ENCODE results near the gene JCHAIN.

JCHAIN gene

DNA sequence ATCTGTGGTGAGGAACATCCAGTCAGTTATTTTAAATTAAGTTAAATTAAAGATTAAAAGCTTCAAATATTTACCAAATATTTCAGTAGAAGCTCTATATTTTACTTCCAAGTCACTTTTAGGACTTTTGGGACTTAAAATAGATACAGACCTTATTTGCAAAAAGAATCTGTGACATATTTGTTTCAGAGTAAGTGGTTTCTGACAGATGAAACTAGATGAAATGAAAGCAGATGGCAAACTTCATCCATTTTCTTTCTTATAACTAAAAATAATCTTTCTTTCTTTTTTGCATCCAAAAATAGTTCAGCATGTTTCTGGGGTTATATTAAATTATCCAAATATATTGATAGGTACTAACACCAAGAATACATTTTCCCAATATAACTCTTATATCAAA, 15.4 kb upstream of the JCHAIN start:
- TF ChIP-seq, protein P1, sequence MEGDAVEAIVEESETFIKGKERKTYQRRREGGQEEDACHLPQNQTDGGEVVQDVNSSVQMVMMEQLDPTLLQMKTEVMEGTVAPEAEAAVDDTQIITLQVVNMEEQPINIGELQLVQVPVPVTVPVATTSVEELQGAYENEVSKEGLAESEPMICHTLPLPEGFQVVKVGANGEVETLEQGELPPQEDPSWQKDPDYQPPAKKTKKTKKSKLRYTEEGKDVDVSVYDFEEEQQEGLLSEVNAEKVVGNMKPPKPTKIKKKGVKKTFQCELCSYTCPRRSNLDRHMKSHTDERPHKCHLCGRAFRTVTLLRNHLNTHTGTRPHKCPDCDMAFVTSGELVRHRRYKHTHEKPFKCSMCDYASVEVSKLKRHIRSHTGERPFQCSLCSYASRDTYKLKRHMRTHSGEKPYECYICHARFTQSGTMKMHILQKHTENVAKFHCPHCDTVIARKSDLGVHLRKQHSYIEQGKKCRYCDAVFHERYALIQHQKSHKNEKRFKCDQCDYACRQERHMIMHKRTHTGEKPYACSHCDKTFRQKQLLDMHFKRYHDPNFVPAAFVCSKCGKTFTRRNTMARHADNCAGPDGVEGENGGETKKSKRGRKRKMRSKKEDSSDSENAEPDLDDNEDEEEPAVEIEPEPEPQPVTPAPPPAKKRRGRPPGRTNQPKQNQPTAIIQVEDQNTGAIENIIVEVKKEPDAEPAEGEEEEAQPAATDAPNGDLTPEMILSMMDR (IDR thresholded peaks at IDR 0.05; ENCODE audit: poor library complexity, severe bottlenecking): no peak
- H3K9me3 ChIP-seq (ENCODE audit: severe bottlenecking): no peaks in the 10 kb centered on the region
- H3K36me3 ChIP-seq (ENCODE audit: low read depth): no peaks in the 10 kb centered on the region
- H3K27ac ChIP-seq (ENCODE audit: poor library complexity, severe bottlenecking): no peak overlapping the region
- no peak overlapping the region for H3K4me3 ChIP-seq (ENCODE audit: severe bottlenecking)
- peaks cover 4% of the 10 kb centered on the region for H3K4me1 ChIP-seq (ENCODE audit: insufficient read depth, poor library complexity, severe bottlenecking)
- no peak for DNase-seq (ENCODE audit: low spot score)
- no peaks in the 10 kb centered on the region for H3K27me3 ChIP-seq (ENCODE audit: insufficient read depth, poor library complexity, severe bottlenecking)
- no peak for ATAC-seq (ENCODE audit: low read depth)

DNA sequence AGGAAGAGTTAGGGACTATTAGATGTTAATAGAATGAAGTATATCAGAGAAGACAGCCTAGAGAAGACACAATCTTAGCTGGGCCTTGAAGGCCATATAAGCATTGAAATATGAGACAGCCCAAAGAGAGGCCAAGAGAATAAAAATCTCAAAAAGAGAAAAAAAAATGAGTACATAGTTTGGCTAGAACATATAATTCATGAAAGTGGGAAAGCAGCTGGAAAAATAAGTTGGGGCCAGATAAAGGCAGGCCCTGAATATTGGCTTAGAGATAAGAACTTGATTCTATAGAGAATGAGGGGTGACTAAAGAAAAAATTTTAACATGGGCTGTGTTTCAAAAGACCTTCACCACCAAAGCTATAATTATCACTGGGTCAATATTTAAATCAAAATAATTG, 14.6 kb upstream of the JCHAIN start:
- ATAC-seq (ENCODE audit: low read depth): no peak
- H3K4me1 ChIP-seq (ENCODE audit: insufficient read depth, poor library complexity, severe bottlenecking): peaks cover 4% of the 10 kb centered on the region
- DNase-seq (ENCODE audit: low spot score): no peak
- no peaks in the 10 kb centered on the region for H3K27me3 ChIP-seq (ENCODE audit: insufficient read depth, poor library complexity, severe bottlenecking)
- TF ChIP-seq, protein P1 (IDR thresholded peaks at IDR 0.05; ENCODE audit: poor library complexity, severe bottlenecking): no peak
- no peaks in the 10 kb centered on the region for H3K36me3 ChIP-seq (ENCODE audit: low read depth)
- no peaks in the 10 kb centered on the region for H3K9me3 ChIP-seq (ENCODE audit: severe bottlenecking)
- H3K27ac ChIP-seq (ENCODE audit: poor library complexity, severe bottlenecking): no peak overlapping the region
- H3K4me3 ChIP-seq (ENCODE audit: severe bottlenecking): no peak overlapping the region

DNA sequence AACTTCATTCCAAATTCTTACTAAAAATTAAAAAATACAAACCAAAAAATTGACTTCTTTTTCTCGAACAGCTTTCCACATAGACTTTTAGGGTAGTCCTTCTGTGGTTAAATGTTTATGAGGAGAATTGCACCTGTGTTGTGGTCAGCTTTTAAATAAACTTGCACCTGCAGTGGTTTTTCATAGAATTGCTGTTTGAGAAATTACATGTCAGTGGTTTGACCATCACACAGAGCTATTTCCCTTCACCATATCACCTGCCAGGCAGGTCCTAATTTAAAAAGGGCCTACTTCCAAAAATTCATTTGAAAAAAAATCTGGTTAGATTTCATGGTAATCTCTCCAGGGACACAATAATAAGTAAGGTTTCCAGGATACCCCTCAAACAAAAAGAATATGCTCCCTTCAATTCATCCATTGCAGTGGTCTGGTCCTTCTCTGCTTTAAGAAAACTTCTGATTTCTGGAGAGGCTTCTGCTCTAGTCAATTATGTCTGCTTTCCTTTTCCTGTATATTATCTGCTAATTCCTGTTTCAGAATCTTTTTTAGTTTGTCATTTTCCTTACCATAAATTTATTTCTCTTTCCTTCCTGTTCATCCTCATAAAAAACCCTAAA, 12.2 kb upstream of the JCHAIN start:
- Histone ChIP-seq H3K4me3 (ENCODE audit: severe bottlenecking) (no peak overlapping the region), H3K4me1 (ENCODE audit: insufficient read depth, poor library complexity, severe bottlenecking) (peaks cover 4% of the 10 kb centered on the region), H3K36me3 (ENCODE audit: low read depth) (no peaks in the 10 kb centered on the region), H3K27ac (ENCODE audit: poor library complexity, severe bottlenecking) (no peak overlapping the region), H3K27me3 (ENCODE audit: insufficient read depth, poor library complexity, severe bottlenecking) (no peaks in the 10 kb centered on the region), H3K9me3 (ENCODE audit: severe bottlenecking) (no peaks in the 10 kb centered on the region)
- no peak for ATAC-seq (ENCODE audit: low read depth)
- TF ChIP-seq, protein P1 (IDR thresholded peaks at IDR 0.05; ENCODE audit: poor library complexity, severe bottlenecking): no peak
- DNase-seq (ENCODE audit: low spot score): no peak

DNA sequence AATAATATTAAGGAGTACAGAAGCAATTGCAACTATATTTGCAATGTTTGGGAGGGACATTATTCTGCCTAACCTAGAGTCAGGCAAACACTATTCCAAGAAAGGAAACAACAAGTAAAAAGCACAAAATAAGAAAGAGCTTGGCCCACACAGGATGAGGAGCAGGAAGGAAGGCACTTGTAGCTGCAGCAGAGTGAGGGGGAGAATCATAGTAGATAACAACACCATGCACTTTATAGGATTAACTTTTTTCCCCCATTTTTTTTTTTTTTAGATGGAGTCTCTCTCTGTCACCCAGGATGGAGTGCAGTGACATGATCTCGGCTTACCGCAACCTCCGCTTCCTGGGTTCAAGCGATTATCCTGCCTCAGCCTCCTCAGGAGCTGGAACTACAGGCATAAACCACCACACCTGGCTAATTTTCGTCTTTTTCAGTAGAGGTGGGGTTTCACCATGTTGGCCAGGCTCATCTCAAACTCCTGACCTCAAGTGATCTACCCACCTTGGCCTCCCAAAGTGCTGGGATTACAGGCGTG, 10.3 kb upstream of the JCHAIN start:
- DNase-seq (ENCODE audit: low spot score): no peak
- H3K9me3 ChIP-seq (ENCODE audit: severe bottlenecking): no peaks in the 10 kb centered on the region
- ATAC-seq (ENCODE audit: low read depth): no peak
- H3K27ac ChIP-seq (ENCODE audit: poor library complexity, severe bottlenecking): no peak overlapping the region
- no peaks in the 10 kb centered on the region for H3K27me3 ChIP-seq (ENCODE audit: insufficient read depth, poor library complexity, severe bottlenecking)
- H3K4me3 ChIP-seq (ENCODE audit: severe bottlenecking): no peak overlapping the region
- H3K4me1 ChIP-seq (ENCODE audit: insufficient read depth, poor library complexity, severe bottlenecking): peaks cover 4% of the 10 kb centered on the region
- no peaks in the 10 kb centered on the region for H3K36me3 ChIP-seq (ENCODE audit: low read depth)
- TF ChIP-seq, protein P1 (IDR thresholded peaks at IDR 0.05; ENCODE audit: poor library complexity, severe bottlenecking): no peak

DNA sequence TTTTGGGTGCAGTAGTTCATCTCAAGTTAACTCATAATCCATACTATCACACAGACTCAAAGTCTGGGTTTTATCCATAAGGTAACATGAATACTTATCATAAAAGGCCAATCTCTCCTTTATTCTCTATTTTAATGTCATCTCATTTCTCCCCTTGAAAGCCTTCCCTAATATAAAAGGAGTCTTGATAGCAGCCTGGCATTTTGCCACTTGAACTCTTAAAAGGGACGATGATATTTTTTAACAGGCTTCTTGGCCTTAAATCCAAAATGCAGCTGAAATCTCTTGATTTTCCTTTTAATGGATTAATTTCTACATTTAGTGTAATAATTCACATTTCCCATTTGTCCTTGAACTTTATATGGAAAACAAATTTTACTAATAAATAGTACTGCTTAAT, 8.4 kb upstream of the JCHAIN start:
- H3K36me3 ChIP-seq (ENCODE audit: low read depth): no peaks in the 10 kb centered on the region
- H3K27me3 ChIP-seq (ENCODE audit: insufficient read depth, poor library complexity, severe bottlenecking): no peaks in the 10 kb centered on the region
- H3K4me3 ChIP-seq (ENCODE audit: severe bottlenecking): no peak overlapping the region
- peaks cover 4% of the 10 kb centered on the region for H3K4me1 ChIP-seq (ENCODE audit: insufficient read depth, poor library complexity, severe bottlenecking)
- no peak for ATAC-seq (ENCODE audit: low read depth)
- TF ChIP-seq, protein P1 (IDR thresholded peaks at IDR 0.05; ENCODE audit: poor library complexity, severe bottlenecking): no peak
- H3K9me3 ChIP-seq (ENCODE audit: severe bottlenecking): no peaks in the 10 kb centered on the region
- no peak for DNase-seq (ENCODE audit: low spot score)
- no peak overlapping the region for H3K27ac ChIP-seq (ENCODE audit: poor library complexity, severe bottlenecking)

Data from RWPE2 (cell line).